WTC11 (cell line): Measurements from ENCODE around the gene LGALS1. TPM values are rescaled to one million over a fixed set of nuclear protein-coding genes. Genes with fewer than 3 reads are reported as not detected.

Experiments used
- ATAC-seq: fragments of 200-7000 bp; cut with Tn5 transposase; 2 replicates; pipeline ENCODE4 v1.10.0; 2021; ENCODE audit warnings: mild to moderate bottlenecking, moderate library complexity
- CTCF ChIA-PET: fragments of 300-600 bp; sonication (Branson Sonifier 250); formaldehyde crosslinking; loops from one replicate; lab custom pipeline; 2021; ENCODE audit warnings: antibody characterized with exemption; lab: Charles Lee
- POLR2A ChIA-PET: fragments of 350-600 bp; sonication (Branson Sonifier 250); formaldehyde crosslinking; loops from one replicate; lab custom pipeline; 2021; ENCODE audit warnings: antibody characterized with exemption; lab: Charles Lee
- DNase-seq: peaks from one replicate; pipeline ENCODE4 v3.0.0; 2021; ENCODE audit warnings: low spot score
- H3K27ac Mint-ChIP-seq: 2 replicates; pipeline ENCODE4 v1.8.0; 2021; ENCODE audit warnings: mixed read lengths
- H3K27me3 Mint-ChIP-seq: 2 replicates; pipeline ENCODE4 v1.8.0; 2021; ENCODE audit warnings: low read depth, mild to moderate bottlenecking, moderate library complexity, mixed read lengths
- H3K36me3 Mint-ChIP-seq: 2 replicates; pipeline ENCODE4 v1.8.0; 2021; ENCODE audit warnings: mixed read lengths
- H3K4me1 Mint-ChIP-seq: 2 replicates; pipeline ENCODE4 v1.8.0; 2022; ENCODE audit warnings: mixed read lengths
- H3K4me3 Mint-ChIP-seq: 2 replicates; pipeline ENCODE4 v1.8.0; 2021; ENCODE audit warnings: mild to moderate bottlenecking, moderate library complexity, mixed read lengths
- H3K9me3 Mint-ChIP-seq: 2 replicates; pipeline ENCODE4 v1.8.0; 2021; ENCODE audit warnings: mixed read lengths
- ATF2 ChIP-seq: sonication (generic); formaldehyde crosslinking; IDR thresholded peaks from 2 replicates; pipeline ENCODE4 v1.8.1; 2022; ENCODE audit warnings: low read depth, missing genetic modification reagents, borderline replicate concordance
- E2F1 ChIP-seq: sonication (generic); formaldehyde crosslinking; IDR thresholded peaks from 2 replicates; pipeline ENCODE4 v1.8.0; 2022; ENCODE audit warnings: mild to moderate bottlenecking, missing genetic modification reagents
- ELF4 ChIP-seq: sonication (generic); formaldehyde crosslinking; IDR thresholded peaks from 2 replicates; pipeline ENCODE4 v1.8.1; 2022; ENCODE audit warnings: low read depth, mild to moderate bottlenecking, moderate library complexity, missing genetic modification reagents
- FOXJ3 ChIP-seq: sonication (generic); formaldehyde crosslinking; IDR thresholded peaks from 2 replicates; pipeline ENCODE4 v1.9.0; 2021; ENCODE audit warnings: missing genetic modification reagents, mild to moderate bottlenecking, borderline replicate concordance
- JAZF1 ChIP-seq: fragments of 250-450 bp; sonication (Bioruptor Pico); IDR thresholded peaks from 2 replicates; pipeline ENCODE4 v1.9.0; 2021; ENCODE audit warnings: moderate library complexity, mild to moderate bottlenecking, inconsistent platforms
- MLX ChIP-seq: sonication (generic); formaldehyde crosslinking; IDR thresholded peaks from 2 replicates; pipeline ENCODE4 v1.8.1; 2023; ENCODE audit warnings: mild to moderate bottlenecking, missing genetic modification reagents, moderate library complexity
- MYBL2 ChIP-seq: sonication (generic); formaldehyde crosslinking; IDR thresholded peaks from 2 replicates; pipeline ENCODE4 v1.8.1; 2023; ENCODE audit warnings: mild to moderate bottlenecking, moderate library complexity, missing genetic modification reagents
- NFE2L1 ChIP-seq: sonication (generic); formaldehyde crosslinking; IDR thresholded peaks from 2 replicates; pipeline ENCODE4 v1.8.1; 2023; ENCODE audit warnings: missing genetic modification reagents
- RORB ChIP-seq: fragments of 250-450 bp; sonication (Bioruptor Pico); IDR thresholded peaks from 2 replicates; pipeline ENCODE4 v1.9.0; 2021; ENCODE audit warnings: mild to moderate bottlenecking
- SMAD4 ChIP-seq: sonication (generic); formaldehyde crosslinking; IDR thresholded peaks from 2 replicates; pipeline ENCODE4 v1.8.0; 2022; ENCODE audit warnings: mild to moderate bottlenecking, missing genetic modification reagents
- SP1 ChIP-seq: sonication (generic); formaldehyde crosslinking; conservative IDR thresholded peaks from 2 replicates; pipeline ENCODE4 v1.8.1; 2022; ENCODE audit warnings: missing genetic modification reagents
- ZNF396 ChIP-seq: fragments of 250-450 bp; sonication (Bioruptor Pico); IDR thresholded peaks from 2 replicates; pipeline ENCODE4 v1.8.0; 2021; ENCODE audit warnings: mild to moderate bottlenecking, moderate library complexity, borderline replicate concordance
- ZNF416 ChIP-seq: fragments of 250-450 bp; sonication (Bioruptor Pico); IDR thresholded peaks from 2 replicates; pipeline ENCODE4 v1.9.0; 2021; ENCODE audit warnings: mild to moderate bottlenecking, inconsistent platforms
- total RNA-seq: library from RNA; stranded (reverse); gene quantifications from 3 replicates; pipeline ENCODE4 v1.2.3, GENCODE V29; 2021
- TF ChIP-seq, protein P1 (sequence below): fragments of 250-450 bp; sonication (Bioruptor Pico); IDR thresholded peaks from 2 replicates; pipeline ENCODE4 v1.9.0; 2021; ENCODE audit warnings: moderate library complexity, mild to moderate bottlenecking, inconsistent platforms, borderline replicate concordance
- TF ChIP-seq, protein P2 (sequence below): fragments of 250-450 bp; sonication (Bioruptor Pico); IDR thresholded peaks from 2 replicates; pipeline ENCODE4 v1.9.0; 2021; ENCODE audit warnings: mild to moderate bottlenecking
- TF ChIP-seq, protein P3 (sequence below): sonication (generic); formaldehyde crosslinking; IDR thresholded peaks from 2 replicates; pipeline ENCODE4 v1.8.1; 2023; ENCODE audit warnings: mild to moderate bottlenecking, missing genetic modification reagents, borderline replicate concordance
- TF ChIP-seq, protein P4 (sequence below): fragments of 200-600 bp; IDR thresholded peaks from 2 replicates; pipeline ENCODE4 v1.8.0; 2022; ENCODE audit warnings: antibody characterized with exemption
- TF ChIP-seq, protein P5 (sequence below): sonication (generic); formaldehyde crosslinking; IDR thresholded peaks from 2 replicates; pipeline ENCODE4 v1.8.0; 2022; ENCODE audit warnings: missing genetic modification reagents

The LGALS1 gene
- total RNA-seq, 1 experiment from 2014 or later = 17.3 TPM

DNA sequence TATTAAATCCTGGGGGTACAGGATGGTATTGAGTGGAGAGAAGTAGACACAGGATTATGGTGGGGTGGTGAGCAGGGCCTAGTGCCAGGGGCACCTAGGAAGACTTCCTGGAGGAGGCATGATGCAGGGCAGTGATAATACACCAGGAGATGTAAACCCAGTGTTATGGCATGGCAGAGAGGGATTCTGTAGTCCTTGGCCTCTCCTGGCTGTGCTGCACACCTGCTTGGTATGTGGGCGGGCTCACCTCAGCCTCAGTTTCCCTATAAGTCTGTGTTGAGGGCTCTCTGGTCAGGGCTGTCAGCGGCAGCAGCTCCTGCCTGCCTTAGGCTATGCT is 14.8 kb upstream of the LGALS1 start:
- CTCF ChIA-PET = interaction anchor here (0.7 to 12.1 kb wide), 7 partner anchors 12 to 52 kb away, joined by 3 to 161 read pairs (median 4); partner anchors contain the start of genes GGA1, SH3BP1 and TRIOBP
- no peak for TF ChIP-seq FOXJ3 (CRISPR knock-in tag)
- TF ChIP-seq, protein P1, sequence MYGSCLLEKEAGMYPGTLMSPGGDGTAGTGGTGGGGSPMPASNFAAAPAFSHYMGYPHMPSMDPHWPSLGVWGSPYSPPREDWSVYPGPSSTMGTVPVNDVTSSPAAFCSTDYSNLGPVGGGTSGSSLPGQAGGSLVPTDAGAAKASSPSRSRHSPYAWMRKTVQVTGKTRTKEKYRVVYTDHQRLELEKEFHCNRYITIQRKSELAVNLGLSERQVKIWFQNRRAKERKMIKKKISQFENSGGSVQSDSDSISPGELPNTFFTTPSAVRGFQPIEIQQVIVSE (CRISPR knock-in tag) = no peak
- Mint-ChIP-seq H3K27ac (no peak overlapping the region), H3K4me3 (peak overlapping the region; percentile 77; the same call in 1 of the 2 replicates), H3K36me3 (peaks cover 6% of the 10 kb centered on the region; the same call in 1 of the 2 replicates), H3K4me1 (peaks cover 29% of the 10 kb centered on the region), H3K9me3 (no peaks in the 10 kb centered on the region), H3K27me3 (no peaks in the 10 kb centered on the region)
- POLR2A ChIA-PET = no interaction called here
- ATAC-seq (no peak), DNase-seq (no peak)

- H3K4me3 Mint-ChIP-seq = no peak overlapping the region
- TF ChIP-seq SMAD4 (no peak), MLX (CRISPR knock-in tag) (no peak), ZNF396 (CRISPR knock-in tag) (no peak), JAZF1 (no peak), ELF4 (CRISPR knock-in tag) (no peak), SP1 (CRISPR knock-in tag) (no peak), E2F1 (CRISPR knock-in tag) (no peak), ATF2 (CRISPR knock-in tag) (no peak), MYBL2 (no peak), RORB (no peak), ZNF416 (no peak), NFE2L1 (CRISPR knock-in tag) (no peak)
- TF ChIP-seq, protein P2, sequence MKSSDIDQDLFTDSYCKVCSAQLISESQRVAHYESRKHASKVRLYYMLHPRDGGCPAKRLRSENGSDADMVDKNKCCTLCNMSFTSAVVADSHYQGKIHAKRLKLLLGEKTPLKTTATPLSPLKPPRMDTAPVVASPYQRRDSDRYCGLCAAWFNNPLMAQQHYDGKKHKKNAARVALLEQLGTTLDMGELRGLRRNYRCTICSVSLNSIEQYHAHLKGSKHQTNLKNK = no peak
- TF ChIP-seq, protein P3, sequence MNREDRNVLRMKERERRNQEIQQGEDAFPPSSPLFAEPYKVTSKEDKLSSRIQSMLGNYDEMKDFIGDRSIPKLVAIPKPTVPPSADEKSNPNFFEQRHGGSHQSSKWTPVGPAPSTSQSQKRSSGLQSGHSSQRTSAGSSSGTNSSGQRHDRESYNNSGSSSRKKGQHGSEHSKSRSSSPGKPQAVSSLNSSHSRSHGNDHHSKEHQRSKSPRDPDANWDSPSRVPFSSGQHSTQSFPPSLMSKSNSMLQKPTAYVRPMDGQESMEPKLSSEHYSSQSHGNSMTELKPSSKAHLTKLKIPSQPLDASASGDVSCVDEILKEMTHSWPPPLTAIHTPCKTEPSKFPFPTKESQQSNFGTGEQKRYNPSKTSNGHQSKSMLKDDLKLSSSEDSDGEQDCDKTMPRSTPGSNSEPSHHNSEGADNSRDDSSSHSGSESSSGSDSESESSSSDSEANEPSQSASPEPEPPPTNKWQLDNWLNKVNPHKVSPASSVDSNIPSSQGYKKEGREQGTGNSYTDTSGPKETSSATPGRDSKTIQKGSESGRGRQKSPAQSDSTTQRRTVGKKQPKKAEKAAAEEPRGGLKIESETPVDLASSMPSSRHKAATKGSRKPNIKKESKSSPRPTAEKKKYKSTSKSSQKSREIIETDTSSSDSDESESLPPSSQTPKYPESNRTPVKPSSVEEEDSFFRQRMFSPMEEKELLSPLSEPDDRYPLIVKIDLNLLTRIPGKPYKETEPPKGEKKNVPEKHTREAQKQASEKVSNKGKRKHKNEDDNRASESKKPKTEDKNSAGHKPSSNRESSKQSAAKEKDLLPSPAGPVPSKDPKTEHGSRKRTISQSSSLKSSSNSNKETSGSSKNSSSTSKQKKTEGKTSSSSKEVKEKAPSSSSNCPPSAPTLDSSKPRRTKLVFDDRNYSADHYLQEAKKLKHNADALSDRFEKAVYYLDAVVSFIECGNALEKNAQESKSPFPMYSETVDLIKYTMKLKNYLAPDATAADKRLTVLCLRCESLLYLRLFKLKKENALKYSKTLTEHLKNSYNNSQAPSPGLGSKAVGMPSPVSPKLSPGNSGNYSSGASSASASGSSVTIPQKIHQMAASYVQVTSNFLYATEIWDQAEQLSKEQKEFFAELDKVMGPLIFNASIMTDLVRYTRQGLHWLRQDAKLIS (CRISPR knock-in tag) = no peak
- TF ChIP-seq, protein P4, sequence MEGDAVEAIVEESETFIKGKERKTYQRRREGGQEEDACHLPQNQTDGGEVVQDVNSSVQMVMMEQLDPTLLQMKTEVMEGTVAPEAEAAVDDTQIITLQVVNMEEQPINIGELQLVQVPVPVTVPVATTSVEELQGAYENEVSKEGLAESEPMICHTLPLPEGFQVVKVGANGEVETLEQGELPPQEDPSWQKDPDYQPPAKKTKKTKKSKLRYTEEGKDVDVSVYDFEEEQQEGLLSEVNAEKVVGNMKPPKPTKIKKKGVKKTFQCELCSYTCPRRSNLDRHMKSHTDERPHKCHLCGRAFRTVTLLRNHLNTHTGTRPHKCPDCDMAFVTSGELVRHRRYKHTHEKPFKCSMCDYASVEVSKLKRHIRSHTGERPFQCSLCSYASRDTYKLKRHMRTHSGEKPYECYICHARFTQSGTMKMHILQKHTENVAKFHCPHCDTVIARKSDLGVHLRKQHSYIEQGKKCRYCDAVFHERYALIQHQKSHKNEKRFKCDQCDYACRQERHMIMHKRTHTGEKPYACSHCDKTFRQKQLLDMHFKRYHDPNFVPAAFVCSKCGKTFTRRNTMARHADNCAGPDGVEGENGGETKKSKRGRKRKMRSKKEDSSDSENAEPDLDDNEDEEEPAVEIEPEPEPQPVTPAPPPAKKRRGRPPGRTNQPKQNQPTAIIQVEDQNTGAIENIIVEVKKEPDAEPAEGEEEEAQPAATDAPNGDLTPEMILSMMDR = no peak
- TF ChIP-seq, protein P5, sequence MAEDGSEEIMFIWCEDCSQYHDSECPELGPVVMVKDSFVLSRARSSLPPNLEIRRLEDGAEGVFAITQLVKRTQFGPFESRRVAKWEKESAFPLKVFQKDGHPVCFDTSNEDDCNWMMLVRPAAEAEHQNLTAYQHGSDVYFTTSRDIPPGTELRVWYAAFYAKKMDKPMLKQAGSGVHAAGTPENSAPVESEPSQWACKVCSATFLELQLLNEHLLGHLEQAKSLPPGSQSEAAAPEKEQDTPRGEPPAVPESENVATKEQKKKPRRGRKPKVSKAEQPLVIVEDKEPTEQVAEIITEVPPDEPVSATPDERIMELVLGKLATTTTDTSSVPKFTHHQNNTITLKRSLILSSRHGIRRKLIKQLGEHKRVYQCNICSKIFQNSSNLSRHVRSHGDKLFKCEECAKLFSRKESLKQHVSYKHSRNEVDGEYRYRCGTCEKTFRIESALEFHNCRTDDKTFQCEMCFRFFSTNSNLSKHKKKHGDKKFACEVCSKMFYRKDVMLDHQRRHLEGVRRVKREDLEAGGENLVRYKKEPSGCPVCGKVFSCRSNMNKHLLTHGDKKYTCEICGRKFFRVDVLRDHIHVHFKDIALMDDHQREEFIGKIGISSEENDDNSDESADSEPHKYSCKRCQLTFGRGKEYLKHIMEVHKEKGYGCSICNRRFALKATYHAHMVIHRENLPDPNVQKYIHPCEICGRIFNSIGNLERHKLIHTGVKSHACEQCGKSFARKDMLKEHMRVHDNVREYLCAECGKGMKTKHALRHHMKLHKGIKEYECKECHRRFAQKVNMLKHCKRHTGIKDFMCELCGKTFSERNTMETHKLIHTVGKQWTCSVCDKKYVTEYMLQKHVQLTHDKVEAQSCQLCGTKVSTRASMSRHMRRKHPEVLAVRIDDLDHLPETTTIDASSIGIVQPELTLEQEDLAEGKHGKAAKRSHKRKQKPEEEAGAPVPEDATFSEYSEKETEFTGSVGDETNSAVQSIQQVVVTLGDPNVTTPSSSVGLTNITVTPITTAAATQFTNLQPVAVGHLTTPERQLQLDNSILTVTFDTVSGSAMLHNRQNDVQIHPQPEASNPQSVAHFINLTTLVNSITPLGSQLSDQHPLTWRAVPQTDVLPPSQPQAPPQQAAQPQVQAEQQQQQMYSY (CRISPR knock-in tag) = no peak
- peaks cover 29% of the 10 kb centered on the region for H3K4me1 Mint-ChIP-seq
- POLR2A ChIA-PET = no interaction called here
- ATAC-seq = no peak
- no peaks in the 10 kb centered on the region for H3K27me3 Mint-ChIP-seq
- CTCF ChIA-PET = interaction anchor here (0.7 to 12.1 kb wide), 14 partner anchors 10 to 130 kb away, joined by 3 to 161 read pairs (median 4); partner anchors contain the start of genes GGA1, LGALS1, SH3BP1 and TRIOBP
- H3K36me3 Mint-ChIP-seq = peaks cover 10% of the 10 kb centered on the region; the same call in 1 of the 2 replicates
- no peak for DNase-seq
- no peaks in the 10 kb centered on the region for H3K9me3 Mint-ChIP-seq
- H3K27ac Mint-ChIP-seq = peak overlapping the region; percentile 19; the same call in 1 of the 2 replicates
These were observed 14.1 kb upstream of the LGALS1 start for GRCh38 chr22:37661160-37661924.
